Stimulated activated CD4-positive, alpha-beta T cell treated with anti-CD3 and anti-CD28 coated beads, Interleukin-2, amount 100 ng/mL, for 24 hours (primary cell): ENCODE measurements around the gene CELA3A.
A peak's percentile ranks its signal among the peaks of the same experiment; 100 is the strongest.
"Not testable (repeated sequence)": the region's sequence is repeated elsewhere in the genome, so short reads cannot be mapped to it uniquely, and the experiment has no call there.

Experiments used
- DNase-seq, 2 donors: peaks; one replicate each; pipeline ENCODE4 v3.0.0-alpha.2; 2020

CELA3A gene, protein sequence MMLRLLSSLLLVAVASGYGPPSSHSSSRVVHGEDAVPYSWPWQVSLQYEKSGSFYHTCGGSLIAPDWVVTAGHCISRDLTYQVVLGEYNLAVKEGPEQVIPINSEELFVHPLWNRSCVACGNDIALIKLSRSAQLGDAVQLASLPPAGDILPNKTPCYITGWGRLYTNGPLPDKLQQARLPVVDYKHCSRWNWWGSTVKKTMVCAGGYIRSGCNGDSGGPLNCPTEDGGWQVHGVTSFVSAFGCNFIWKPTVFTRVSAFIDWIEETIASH

DNA sequence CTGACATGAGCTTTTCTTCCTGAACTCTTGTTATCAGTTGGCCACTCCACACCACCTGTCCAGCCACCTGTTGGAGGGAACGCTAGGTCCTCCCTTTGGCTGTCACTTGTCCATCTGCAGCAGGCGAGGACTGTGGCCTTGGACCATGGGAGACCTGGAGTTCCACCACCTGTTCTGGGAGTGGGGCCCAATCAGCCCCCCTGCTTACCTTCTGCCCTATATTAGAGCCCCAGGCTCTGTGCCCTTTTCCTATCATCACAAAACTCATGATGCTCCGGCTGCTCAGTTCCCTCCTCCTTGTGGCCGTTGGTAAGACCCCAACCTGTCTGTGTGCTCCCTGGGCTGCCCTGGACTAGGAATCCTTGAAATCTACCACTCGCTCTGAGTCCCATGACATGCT, at the start of gene CELA3A:
TSS of gene CELA3A (plus strand) at position 249 of the 400 bp plus-strand sequence. CDS start at position 267, 18 bp downstream.
- DNase-seq, result no peak

DNA sequence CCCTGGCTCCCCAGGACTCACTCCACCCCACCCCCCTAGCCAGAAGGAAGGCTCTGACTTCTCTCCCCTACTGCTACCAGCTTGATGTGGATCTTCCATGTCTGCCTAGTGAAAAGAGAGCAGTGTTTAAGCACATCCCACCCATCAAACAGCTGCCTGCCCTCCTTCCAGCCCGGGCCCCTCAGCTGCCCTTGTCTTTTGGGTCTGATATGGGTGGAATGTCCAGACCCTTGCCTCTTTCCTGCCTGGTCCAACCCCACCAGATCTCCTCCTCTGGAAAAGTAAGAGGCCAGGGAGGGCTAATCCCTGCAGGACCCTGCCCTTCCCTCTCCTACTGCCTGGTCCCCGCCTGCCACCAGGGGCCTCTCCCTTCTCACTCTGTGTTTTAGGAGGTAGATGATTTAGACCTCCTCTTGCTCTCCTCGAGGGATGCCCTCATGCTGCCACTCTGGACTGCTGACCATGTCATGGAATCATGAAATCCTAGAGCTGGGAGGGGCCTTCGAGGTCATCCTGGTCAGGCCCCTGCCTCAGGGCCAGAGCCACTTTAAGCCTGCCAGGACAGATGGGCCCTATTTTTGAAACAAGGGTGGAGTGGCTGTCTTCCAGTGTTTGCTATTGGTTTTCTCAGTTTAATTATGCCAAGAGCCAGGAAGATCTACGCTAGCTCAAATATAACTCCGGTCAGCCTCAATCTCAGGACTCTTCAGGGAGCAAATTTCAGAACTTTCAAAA, 48.5 kb upstream of the CELA3A start:
- DNase-seq, result no peak

DNA sequence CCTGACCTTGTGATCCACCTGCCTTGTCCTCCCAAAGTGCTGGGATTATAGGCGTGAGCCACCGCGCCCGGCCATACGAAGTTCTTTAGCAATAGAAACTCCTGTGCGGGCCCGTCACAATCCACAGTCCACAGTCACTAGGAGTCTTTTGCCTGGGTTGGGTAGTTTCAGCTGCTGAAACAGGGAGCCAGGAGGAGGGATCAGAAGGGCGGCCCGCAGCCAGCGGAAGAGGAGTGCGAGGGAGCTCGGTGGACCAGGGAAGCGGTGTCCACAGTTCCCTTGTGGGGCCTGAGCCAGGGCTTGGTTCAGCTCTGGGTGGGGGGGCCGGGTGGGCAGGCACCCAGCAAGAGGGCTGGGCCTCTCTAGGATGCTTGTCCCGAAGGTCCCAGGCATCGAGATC, 46.4 kb upstream of the CELA3A start:
- DNase-seq, result no peak

DNA sequence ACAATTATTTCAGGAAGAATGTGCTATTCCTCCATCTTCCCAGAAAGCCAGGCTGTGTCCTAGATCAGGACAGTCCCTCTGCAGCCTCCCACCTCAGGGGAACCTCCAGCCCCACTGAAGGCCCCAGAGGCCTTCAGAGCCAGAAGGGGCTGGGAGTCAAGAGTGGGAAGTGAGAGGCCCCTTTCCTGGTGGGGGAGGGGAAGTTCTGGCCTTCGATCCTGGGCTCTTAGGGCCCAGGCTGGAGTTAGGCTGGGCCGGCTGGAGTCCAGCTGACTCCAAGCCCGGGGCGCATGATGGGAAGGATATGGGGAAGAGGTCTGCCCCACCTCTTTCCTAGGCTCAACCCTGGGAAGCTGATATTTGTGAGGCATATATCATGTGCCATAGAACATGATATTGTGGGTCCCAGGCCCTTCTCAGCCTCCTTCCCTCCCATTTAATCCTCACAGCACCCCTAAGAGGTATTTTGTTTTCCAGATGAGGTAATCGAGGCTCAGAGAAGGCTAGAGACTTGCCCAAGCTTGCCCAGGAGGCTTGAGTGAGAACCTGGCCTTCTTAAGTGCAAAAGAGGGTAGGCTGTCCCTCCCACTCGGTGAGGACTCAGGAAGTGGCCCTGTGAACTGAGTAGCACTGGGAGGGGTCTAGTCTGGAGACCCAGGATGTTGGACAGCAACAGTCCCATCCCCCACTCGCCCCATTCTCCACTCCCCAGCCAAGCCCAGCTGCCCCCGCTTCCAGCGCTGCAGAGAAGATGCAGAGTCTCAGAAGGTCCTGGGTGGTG, 45.8 kb upstream of the CELA3A start:
- no peak for DNase-seq

DNA sequence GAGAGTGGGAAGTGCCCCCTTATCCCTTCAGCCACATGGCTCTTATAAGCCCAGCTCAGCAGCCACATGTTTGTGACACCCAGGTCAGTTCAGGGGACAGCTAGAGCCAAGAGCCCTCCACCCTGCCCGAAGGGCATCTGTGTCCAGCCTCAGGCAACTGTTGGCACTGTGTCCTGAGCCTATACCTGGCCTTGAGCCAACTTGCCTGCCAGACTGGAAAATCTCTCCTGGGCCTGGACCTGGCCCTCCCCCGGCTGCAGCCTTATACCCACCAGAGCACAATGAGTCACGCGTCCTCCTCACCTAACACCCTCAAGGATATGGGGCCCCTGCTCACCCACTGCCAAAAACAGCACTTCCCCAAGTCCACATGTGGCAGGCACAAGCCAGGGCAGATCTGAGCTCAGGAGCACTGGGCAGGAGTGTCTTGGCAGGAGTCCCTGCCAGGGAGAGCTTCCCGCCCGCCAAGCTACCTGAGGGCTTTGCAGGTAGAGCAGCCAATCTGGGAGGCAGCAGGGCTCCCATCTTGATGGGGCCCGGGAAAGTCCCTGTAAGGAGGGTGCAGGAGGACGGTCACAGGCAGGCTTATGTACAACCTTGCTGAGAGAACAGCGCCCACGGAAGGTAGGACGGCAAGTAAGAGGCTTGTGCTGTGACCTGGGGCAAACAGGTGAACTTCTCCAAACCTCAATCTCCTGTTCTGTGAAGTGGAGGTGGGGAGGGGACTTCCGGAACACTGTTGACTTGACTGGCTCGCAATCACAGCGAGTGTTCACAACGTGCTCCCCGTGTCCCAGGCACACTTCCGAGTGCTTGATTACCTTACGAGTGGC, 44.5 kb upstream of the CELA3A start:
- peak; percentile 37 to 46 for DNase-seq

DNA sequence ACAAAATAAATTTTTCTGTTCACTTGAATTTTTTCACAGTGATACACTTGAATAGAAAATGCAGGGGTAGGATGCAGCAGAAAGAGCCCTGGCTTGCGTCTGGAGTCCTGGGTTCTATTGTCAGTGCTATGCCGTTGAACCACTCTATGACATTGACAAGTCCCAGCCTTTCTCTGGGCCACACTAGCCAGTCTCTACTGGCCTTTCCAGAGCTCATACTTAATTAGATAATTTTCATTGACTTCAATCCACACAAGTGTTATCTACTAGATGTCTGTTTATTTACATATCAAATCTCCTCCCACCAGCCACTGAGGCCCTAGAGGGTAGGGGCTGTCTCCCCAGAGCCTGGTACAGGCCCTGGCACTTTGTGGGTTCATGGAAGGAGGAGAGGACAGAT, 40.1 kb upstream of the CELA3A start:
- no peak for DNase-seq

DNA sequence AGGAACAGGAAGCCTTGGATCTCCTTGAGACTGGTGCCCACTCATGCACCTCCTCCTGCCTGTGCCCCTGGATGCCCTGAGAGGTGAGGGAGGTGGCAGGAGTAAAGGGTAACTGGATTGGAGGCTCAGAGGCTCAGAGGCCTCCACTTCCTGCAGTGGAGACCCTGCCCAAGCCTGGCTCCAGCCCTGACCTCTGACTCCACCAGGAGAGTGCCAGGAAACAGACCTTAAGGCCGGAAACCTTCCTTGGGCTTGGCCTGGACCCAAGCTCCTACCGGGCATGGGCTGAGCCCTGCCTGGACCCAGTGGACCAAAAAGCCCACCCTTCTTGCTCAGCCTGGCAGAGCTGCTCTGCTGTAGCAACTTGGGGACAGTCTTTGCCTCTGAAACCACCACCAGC, 39.7 kb upstream of the CELA3A start:
- DNase-seq, result no peak

DNA sequence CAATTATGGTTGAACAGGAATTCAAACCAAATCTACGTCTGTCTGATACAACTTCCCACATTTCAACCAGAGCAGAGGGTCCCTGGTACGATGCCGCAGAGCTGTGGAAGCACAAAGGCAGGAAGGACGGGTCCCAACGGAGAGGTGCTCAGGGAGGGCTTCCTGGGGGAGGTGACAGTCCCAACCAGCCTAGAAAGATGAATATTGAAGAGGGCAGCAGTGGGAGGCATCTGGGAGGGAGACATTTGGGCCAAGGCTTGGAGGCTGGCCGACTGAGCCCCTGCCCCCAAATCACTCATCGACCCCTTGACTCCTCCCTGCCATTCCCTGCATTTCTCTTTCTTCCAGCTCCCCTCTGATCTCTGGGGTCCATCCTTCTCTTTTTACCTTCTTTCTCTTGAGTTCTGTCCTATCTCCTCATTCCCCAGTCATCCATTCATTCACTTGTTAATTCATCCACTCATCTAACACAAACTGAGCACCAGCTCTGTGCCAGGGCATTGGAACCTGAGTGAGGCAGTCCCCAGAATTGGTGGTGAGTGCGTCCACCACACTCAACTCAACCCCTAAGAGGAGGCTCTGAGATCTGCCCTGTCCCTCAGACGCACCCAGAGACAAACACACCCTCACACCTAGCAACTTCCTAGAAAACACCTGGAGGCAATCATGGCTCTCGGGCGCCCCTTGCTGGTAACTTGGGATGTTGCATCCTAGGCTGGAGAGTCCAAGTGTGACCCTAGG, 37.8 kb upstream of the CELA3A start:
- peak; percentile 88 to 89 for DNase-seq

DNA sequence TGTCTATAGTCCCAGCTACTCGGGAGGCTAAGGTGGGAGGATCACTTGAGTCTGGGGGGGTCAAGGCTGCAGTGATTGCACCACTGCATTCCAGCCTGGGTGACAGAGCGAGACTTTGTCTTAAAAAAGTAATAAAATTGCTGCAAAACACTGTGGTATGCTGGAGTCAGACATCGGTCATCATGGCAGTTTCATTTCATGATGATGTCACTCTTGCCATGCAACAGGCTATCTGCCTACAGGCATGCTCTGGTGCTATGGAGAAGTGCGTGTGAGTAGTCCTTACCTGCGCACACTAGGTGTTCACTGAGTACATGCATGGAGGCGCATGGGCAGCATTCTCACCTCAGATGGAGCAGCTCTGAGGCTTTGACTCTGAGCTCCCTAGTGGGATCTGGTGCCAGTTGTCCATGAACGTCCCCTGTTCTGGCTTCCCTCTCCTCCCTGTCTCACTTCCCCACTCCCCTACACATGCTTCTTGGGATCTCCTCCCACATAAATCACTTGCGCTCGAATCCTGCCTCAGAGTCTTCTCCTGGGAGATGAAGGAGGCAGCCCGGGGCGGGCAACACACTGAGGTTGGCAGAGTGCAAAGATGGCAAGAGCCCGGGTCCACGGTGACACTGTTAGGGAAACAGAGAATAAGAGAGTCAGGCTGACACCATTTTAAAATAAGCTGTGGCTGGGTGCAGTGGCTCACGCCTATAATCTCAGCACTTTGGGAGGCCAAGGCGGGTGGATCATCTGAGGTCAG, 35.0 kb upstream of the CELA3A start:
- no peak for DNase-seq

DNA sequence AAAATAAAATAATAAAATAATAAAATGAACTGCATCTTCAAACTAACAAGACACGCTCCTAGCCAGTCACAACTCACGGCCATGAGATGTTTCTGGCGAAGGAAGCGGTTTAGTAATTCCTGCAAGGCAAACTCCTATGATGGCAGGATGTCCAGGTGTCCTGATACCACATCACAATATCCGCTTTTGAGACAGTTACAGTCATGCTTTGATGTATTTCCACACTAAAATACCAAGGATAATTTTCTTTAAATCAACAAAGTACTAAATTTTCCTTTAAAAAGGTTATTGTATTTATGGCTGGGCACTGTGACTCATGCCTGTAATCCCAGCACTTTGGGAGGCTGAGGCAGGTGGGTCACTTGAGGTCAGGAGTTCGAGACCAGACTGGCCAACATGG, 34.2 kb upstream of the CELA3A start:
- not testable (repeated sequence) for DNase-seq

DNA sequence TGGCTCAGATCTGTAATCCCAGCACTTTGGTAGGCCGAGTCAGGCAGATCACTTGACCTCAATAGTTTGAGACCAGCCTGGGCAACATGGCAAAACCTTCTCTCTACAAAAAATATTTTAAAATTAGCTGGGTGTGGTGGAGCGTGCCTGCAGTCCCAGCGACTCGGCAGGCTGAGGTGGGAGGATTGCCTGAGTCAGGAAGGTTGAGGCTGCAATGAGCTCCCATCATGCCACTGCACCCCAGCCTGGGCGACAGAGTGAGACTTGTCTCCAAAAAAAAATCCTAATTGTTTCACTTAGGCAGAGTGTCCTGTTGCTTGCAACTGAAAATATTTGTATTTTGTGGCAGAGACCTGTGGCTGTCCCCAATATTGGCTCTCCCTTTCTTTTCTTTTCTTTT, 32.4 kb upstream of the CELA3A start:
- DNase-seq, result not testable (repeated sequence)

DNA sequence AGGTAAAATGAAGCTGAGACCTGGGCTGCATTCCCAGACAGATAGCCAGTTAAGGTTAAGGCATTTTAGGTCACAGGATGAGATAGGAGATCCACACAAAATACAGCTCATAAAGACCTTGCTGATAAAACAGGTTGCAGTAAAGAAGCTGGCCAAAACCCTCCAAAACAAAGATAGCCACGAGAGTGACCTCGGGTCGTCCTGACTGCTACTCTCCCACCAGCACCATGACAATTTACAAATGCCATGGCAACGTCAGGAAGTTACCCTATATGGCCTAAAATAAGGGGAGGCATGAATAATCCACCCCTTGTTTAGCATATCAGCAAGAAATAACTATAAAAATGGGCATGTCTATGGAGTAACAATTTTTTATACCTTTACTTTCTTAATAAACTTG, 30.9 kb upstream of the CELA3A start:
- DNase-seq, result not testable (repeated sequence)

DNA sequence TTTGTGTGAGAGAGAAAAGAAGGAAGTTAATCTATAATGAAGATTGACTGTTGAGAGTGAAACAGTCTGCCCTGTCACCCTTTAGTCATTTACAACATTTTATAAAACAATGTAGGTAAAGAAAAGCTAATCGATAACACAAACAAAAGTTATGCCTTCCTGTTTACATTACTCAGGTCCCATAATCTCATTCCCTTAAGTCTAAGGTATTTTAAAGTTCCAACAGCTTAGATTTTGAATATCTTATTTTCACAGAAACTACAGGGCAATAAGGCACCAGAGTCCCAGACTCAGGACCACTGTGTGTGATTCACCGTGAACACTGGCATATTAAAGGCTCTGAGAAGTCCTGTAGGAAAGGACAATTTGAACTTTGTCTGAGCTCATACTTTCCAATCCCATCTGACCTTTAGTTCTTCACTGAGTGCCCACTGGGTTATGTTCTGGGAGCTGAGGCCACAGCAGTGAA, 28.4 kb upstream of the CELA3A start:
- DNase-seq, result not testable (repeated sequence)

DNA sequence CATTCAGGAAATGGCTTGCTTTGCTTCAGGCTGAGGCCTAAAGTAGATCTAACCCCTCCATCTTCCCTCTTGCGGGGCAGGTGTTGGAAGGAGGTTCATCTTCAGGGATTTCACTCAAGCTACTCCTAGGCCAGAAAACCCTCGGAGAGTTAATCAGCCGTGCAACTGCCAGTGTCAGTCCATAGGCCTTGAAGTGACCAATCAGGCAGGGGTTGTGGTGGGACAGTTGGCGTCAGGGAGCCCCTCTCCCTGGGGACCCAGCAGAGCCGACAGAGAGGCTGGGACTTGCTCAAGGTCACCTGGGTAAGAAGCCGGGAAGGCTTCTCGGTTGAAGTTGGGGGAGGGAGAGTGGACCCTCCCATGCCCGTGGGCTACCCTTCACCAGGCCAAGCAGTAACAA, 27.5 kb upstream of the CELA3A start:
- not testable (repeated sequence) for DNase-seq

DNA sequence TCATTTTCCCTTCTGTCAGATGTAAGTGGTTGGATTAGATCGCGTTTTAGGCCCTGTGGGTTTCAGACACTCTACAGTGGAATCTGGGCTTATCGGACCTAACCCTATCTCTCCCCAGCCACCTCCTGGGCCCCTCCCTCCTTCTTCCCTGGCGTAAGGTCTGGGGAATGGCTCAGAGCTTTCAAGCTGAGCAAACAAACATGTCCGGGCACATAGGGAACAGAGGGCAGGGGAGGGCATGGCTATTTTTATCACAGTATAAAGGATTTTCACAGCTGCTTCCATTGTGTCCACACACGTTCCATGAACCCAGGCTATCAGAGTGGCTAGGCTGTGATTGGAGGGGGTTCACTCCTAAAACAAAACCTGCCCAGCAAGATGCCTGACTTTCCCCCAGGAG, 26.8 kb upstream of the CELA3A start:
- DNase-seq, result not testable (repeated sequence)

DNA sequence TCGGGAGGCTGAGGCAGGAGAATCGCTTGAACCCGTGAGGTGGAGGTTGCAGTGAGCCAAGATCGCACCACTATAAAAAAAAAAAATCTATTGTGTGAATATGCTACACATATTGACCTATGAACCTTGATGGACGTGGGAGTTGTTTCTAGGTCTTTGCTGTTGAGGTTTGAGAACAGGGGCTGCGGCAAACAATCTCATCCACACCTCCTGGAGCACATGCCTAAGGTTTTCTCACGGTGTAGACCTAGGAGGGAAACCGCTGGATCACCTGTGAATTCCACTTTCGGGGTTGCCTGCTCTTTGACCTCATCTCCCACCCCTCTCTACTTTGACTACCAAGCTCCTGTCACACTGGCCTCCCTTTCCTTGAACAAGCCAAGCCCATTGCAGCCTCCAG, 26.2 kb upstream of the CELA3A start:
- not testable (repeated sequence) for DNase-seq

DNA sequence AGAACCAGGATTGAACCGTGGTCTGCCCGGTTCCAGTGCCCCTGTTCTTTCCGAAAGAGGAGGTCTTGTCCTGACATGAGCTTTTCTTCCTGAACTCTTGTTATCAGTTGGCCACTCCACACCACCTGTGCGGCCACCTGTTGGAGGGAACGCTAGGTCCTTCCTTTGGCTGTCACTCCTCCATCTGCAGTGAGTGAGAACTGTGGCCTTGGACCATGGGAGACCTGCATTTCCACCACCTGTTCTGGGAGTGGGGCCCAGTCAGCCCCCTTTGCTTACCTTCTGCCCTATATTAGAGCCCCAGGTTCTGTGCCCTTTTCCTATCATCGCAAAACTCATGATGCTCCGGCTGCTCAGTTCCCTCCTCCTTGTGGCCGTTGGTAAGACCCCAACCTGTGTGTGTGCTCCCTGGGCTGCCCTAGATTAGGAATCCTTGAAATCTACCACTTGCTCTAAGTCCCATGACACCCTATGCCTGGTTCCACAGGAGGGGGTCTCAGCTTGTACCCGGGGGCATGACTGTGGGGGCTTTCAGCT, 24.7 kb upstream of the CELA3A start, which contains the start of gene CELA3B:
TSS of gene CELA3B (plus strand) at position 320 of the 537 bp plus-strand sequence. CDS start at position 338, 18 bp downstream.
- DNase-seq, result not testable (repeated sequence)

DNA sequence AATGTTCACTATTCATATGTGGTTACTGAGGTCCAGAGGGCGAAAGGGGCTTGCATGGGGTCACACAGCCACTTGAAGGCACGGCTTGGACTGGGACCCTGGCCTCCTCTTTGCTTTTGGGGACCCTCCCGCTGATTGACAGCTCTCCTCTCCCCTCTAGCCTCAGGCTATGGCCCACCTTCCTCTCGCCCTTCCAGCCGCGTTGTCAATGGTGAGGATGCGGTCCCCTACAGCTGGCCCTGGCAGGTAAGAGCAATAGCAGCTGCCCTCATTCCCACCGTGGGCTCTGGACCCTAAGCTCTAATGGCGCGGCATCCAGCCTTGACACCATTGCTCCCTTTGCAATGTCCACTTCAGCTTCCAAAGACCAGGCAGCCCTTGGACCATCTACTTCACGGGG, 23.2 kb upstream of the CELA3A start:
- not testable (repeated sequence) for DNase-seq

DNA sequence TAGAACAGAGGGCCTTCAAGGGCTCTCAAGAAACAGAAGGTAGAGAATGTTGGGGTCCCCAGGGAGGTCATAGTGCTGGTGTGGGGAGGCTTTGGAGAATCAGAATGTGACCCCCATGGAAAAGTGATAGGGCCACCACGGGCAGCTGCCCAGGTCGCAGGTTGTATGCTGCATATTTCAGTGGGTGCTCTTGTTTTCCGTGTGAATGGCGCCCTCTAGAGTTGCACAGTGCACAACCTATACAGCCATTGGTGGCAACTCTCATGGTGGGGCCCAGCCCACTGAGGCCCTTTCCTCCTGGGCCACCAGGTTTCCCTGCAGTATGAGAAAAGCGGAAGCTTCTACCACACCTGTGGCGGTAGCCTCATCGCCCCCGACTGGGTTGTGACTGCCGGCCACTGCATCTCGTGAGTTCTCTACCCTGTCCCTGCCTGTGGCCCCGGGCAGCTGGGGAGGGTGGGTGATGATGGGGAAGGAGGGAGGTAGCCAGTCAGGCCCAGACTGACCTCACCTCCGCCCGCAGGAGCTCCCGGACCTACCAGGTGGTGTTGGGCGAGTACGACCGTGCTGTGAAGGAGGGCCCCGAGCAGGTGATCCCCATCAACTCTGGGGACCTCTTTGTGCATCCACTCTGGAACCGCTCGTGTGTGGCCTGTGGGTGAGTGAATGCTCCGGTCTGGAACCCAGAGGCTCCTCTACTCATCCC, 20.8 kb upstream of the CELA3A start:
- not testable (repeated sequence) for DNase-seq

DNA sequence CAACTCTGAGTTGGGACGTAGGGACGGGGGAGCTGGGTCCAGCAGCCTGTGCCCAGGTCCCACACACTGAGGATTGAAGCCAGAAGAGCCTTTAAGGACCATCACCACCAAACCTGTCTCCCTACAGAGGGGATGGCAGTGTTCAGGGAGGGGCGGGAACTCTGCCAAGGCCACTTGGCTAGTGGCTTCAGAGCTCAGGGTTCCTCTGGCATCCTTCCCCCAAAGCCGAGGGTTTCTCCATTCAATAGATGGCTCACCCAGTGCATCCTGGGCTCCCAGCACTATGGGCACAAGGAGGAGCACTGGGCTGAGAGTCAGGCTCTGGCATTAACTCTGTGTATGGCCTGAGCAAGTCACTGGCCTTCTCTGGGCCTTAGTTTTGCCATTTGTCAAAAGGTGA, 20.2 kb upstream of the CELA3A start:
- not testable (repeated sequence) for DNase-seq
